GM19438 (cell line): ENCODE data around the gene THOC6.
"Not testable (repeated sequence)": the region's sequence is repeated elsewhere in the genome, so short reads cannot be mapped to it uniquely, and the experiment has no call there.

ENCODE experiments used
- ATAC-seq: cut with Tn5 transposase; IDR thresholded peaks from one replicate; pipeline ENCODE4 v1.9.1; 2021; ENCODE audit warnings: low read depth; ENCODE audit not compliant: unreplicated experiment

THOC6 gene

DNA sequence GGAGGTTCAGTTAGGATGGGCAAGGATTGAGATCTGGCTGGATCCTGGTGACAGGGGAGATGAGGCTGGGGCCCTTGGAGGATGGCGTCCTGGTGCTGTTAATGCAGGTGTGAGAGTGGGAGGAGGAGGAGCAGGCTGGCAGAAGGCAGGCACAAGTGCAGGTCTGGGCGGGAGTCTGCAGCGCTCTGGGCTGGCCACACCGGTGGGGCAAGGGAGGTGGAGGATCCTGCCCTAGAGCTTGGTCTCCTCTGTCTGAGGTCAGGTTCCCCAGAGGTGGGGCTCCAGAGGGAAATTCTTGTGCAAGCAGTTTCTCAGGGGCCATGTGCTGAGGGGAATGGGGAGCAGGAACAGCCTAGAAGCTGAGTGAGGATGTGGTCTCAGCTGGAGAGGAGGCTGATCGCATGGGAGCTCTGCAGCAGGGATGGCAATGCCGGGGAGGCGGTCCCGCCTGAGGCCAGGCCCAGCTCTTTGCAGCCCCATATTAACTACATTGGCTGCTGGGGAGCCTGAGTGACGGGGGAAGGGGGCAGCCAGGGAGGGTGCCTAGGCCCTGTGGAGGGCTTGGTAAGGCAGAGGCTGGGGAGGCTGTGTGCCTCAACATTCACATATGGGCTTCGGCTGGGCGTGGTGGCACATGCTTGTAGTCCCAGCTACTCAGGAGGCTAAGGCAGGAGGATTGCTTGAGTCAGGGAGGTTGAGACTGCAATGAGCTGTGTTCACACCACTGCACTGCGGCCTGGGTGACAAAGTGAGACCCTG lies 28.9 kb downstream of the THOC6 start:
- ATAC-seq: not testable (repeated sequence)

DNA sequence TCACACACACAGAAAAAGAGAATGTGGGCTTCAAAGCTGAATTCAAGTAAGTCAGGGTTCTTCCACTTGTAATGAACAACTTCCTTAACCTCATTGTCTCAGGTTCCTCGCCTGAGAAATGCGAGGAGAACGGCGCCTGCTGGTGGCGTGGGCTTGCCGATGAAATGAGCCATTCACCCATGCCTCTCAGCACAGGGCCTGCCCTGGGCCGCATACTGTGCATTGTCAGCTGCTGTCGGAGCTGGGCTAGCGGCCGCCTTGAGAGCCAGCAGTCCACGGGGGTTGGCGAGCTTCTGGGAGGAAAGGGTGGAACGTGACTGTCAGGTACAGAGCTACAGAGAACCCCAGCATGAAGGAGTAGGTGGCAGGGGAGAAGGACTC lies 29.5 kb downstream of the THOC6 start:
- not testable (repeated sequence) for ATAC-seq

DNA sequence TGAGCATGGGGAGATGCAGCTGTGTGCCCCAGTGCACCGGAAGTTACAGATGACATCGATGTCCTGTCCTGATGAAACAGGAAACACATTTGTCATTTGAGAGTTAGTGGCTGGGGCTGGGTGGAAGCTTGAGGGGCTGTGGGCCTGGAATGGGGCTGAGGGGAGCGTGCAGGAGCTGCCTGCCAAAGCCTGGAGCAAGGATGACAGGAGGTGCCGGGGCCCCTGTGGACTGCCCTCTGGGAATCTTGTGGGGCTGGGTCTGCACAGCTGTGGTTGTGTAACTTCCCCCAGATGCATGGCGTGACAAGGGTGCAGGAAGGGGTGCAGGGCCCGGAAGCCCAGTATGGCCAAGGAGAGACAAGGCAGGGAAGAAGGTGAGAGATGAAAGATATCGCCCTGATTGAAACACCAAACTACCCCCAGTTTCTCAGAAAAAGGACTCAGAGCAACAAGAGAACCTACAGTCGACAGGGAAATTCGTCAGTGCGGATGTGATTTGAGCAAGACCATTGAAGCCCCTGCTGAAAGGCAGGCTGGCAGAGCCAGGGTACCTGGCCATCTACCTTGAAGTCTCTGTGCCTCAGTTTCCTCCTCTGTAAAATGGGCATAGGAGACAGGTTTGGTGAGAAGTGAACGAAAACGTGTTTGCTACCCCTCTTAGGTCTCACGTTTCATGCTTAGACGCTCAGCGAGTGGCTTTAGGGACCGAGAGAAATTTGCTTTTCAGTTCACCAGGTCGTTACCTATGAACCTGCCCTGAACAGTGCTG lies 31.3 kb downstream of the THOC6 start:
- ATAC-seq: no peak

DNA sequence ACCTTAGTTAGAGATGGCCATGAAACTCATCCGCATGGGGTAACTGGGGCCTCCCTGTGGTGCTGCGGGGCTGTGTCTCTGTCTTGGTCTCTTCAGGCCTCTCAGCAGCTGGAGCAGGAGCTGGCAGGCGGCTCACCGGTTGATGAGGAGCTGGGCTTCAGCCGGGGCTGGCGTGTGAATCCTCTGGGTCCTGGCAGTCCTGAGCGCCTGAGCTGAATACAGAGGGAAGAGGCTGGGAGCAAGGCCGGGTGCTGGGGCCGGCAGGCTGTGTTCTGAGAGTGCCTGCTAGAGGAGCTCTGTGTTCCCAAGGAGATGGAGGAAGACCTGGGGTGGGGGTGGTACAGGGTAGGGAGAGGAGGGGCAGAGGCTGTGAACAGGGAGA lies 31.9 kb downstream of the THOC6 start:
- ATAC-seq: not testable (repeated sequence)

DNA sequence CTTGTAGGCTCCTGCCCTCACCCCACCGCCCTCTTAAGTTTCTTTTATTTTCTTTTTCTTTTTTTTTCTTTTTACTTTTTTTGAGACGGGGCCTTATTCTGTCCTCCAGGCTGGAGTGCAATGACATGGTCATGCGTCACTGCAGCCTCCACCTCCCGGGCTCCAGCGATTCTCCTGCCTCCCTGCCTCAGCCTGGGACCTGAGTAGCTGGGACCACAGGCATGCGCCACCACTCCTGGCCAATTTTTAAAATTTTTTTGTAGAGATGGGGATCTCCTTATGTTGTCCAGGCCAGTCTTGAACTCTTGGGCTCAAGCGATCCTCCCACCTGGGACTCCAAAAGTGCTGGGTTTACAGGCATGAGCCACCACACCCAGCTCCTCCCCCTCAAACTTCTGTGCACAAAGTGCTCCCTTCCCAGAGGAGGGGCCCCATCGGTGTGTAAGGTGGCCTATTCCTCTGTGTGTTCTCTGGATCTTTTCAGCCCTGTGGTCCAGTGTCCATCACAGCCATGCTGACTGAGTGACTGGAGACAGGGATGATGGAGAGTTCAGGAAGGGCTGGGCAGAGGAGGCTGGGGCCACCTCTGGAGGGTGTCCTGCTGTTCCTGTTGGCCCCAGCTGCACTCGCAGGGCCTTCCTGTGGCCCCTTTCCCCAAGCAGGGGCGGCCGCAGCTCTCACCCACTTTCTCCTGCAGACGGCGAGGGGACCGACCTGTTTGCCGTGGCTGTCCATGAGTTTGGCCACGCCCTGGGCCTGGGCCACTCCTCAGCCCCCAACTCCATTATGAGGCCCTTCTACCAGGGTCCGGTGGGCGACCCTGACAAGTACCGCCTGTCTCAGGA lies 32.7 kb downstream of the THOC6 start:
- no peak for ATAC-seq

DNA sequence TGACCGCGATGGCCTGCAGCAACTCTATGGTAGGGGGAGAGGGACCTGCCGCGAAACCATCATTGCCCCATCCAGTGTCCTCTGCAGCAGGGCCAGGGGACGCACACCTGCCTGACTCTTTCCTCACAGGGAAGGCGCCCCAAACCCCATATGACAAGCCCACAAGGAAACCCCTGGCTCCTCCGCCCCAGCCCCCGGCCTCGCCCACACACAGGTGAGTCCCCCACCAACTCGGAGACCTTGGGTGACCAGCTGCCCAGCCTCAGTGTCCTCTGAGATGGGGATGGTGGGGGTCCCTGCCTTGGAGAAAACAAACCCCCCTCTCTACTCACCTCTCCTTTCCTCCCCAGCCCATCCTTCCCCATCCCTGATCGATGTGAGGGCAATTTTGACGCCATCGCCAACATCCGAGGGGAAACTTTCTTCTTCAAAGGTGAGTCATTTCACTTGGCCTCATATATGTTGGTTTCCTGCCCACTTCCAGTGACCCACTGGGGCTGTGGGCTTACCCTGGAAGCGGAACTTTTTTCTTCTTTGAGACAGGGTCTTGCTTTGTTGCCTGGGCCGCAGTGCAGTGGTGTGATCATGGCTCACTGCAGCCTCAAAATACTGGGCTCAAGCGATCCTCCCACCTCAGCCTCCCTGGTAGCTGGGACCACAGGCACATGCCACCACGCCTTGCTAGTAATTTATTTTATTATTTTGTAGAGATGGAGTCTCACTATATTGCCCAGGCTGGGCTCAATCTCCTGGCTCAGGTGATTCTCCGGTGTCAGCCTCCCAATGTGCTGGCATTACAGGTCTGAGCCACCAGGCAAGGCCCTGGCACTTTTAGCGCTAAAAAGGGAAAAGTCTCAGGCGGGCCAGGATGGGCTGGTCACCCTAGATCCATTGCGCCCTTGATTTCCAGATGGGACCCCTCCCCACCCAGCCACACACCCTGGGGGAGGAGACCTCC lies 33.6 kb downstream of the THOC6 start:
- no peak for ATAC-seq

DNA sequence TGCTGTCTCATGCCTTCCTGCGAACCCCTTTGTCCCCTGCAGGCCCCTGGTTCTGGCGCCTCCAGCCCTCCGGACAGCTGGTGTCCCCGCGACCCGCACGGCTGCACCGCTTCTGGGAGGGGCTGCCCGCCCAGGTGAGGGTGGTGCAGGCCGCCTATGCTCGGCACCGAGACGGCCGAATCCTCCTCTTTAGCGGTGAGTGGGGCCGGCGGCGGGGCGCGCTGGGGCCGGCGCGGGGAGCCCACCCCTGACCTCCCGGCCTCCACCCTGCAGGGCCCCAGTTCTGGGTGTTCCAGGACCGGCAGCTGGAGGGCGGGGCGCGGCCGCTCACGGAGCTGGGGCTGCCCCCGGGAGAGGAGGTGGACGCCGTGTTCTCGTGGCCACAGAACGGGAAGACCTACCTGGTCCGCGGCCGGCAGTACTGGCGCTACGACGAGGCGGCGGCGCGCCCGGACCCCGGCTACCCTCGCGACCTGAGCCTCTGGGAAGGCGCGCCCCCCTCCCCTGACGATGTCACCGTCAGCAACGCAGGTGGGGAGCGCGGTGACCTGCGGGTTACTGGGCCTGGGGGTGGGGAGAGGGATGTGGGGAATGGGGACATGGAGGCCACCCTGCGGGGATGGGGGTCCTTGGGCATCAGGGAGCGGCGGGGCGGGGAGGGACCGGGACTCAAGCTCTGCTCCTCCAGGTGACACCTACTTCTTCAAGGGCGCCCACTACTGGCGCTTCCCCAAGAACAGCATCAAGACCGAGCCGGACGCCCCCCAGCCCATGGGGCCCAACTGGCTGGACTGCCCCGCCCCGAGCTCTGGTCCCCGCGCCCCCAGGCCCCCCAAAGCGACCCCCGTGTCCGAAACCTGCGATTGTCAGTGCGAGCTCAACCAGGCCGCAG lies 34.5 kb downstream of the THOC6 start:
- no peak for ATAC-seq

DNA sequence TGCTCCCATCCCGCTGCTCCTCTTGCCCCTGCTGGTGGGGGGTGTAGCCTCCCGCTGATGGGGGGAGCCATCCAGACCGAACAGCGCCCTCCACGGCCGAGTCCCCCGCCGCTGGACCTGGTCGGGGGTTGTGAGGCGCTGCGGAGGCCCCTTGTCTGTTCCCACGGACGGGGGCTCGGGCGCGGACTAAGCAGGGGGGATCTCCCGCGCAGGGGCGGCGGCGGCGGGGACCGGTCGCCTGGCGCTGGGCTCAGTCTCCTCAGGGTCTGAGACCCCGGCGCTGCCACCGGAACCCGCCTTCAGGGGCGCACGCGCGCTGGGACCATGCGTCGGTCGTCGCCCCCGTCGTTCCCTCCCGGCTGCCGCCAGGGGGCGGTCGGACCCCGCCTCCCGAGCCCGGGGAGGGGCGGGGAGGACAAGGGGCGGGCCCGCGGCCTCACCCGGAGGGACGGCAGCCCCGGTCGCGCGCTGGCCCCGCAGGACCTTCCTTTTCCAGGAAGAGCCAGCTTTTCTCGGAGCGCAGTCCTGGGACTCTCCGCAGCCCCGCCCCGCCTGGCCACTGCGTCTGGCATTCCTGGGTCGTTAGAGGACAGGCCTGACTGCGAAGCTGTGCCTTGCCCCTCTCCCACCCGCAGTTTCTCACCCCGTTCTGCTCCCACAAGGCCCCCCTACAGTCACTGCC lies 35.3 kb downstream of the THOC6 start:
- ATAC-seq: no peak

DNA sequence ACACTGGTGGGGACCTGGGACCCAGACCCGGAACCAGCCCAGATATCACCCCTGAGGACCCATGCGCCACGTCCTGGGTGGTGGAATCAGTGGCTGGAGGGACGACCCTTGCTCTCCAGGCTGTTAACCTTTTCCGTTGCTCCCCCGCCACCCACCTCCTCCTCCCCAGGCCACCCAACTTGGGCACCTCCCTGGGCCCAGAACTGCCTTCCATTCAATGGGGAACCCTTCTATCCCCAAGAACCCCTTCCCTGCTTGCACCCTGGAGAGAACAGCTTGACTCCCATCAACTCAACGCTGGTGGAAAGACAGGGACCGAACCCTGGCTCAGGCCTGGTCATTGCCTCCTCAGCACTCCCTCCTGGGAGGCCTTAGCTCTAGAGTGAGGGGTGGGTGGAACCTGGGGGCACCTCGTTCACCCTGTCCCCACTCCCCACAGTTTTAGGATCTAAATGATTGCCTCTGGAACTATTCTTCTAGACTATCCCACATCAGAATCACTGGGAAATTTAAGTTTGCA lies 35.9 kb downstream of the THOC6 start:
- no peak for ATAC-seq

DNA sequence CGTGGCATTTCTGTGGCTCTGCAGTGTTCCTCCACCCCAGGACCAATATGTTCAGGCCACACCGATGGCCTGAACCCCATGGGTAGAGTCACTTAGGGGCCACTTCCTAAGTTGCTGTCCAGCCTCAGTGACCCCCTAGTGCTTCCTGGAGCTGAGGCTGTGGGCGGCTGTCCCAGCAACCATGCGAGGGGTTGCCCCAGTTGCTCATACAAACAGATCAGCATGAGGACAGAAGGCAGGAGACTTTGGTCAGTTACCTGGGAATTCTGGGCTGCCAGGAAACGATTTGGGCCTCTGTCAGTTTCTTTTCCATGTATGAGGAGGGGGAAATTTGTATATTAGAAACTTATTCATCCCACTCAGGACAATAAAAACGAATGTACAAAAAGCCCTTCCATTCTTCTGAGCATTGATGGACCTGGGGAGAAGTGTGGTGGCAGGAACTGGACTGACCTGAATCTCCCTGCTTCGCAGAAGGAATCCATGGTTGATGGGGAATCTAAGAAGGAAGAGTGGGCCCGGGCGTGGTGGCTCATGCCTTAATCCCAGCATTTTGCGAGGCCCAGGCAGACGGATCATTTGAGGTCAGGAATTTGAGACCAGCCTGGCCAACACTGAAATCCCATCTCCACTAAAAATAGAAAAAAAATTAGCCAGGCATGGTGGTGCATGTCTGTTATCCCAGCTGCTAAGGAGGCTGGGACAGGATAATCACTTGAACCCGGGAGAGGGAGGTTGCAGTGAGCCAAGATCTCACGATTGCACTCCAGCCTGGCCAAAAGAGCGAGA lies 36.7 kb downstream of the THOC6 start:
- ATAC-seq: no peak

DNA sequence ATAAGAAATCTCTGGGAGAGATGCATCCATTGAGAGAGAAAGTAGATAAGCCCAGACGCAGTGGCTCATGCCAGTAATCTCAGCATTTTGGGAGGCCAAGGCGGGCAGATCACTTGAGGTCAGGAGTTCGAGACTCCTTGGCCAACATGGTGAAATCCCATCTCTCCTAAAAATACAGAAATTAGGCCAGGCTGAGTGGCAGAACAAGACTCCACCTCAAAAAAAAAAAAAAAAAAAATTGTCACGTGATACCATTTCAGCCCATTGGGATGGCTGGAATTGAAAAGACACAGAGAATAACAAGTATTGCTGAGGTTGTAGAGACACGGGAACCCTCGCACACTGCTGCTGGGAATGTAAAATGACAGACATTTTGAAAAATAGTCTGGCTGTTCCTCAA lies 38.7 kb downstream of the THOC6 start:
- ATAC-seq: no peak

DNA sequence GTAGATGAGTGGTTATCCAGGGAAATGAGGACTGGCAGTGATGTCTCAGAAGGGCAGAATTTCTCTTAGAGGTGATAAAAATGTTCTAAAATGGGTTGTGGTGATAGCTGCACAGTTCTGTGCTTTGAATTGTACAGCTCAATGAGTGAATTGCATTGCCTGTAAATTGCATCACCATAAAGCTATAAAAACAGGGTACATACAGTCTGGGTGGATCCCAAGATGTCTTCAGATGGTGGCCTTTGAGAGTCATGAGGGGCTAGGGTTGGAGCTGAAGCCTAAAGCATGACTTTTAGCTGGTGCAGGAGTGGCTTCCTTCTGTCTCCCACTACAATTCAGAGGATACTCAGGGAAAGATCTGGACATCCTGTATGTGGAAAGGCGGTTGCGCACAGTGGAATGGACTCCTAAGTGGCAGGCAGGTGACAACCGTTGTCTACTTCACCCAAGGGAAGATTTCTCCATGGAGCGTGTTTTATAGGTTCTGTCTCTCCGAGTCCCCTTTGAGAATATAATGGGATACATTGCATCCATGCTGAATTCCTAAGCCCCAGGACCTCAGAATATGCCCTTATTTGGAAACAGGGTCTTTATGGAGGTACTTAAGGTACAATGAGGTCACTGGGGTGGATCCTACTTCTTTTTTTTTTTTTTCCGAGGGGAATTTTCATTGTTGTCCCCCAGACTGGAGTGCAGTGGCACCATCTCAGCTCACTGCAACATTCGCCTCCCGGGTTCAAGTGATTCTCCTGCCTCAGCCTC lies 40.0 kb downstream of the THOC6 start:
- ATAC-seq: no peak

DNA sequence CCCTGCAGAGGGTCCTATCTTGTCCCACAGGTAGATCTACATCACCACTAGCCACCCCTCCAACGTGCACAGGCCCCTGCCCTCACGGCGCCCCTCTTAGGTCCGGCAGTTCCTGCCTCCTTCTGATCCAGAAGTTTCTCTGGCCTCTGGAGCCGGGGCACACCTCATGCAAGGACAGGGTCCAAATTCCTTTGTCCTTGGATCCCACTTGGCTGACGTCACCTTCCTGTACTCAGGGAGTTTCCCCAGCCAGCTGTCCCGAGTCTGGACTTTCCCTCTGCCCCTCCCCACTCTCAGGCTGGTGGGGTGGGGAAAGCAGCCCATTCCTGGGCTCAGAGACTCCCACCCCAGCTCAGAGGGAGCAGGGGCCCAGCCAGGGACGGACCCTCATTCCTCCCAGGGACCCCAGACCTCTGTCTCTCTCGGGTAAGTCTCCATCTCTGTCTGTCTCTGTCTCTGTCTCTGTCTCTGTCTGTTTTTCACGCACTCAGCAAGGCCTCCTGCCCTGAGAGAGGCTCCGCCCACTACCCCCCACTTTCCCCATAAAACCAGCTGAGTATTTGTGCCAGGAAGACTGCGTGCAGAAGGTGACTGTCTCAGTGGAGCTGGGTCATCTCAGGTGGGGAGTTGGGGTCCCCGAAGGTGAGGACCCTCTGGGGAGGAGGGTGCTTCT lies 41.4 kb downstream of the THOC6 start, which contains the start of gene IL32:
IL32 (plus strand) TSS at position 572 of the 673 bp plus-strand sequence. CDS start 172 bp downstream, outside the sequence.
- no peak for ATAC-seq

DNA sequence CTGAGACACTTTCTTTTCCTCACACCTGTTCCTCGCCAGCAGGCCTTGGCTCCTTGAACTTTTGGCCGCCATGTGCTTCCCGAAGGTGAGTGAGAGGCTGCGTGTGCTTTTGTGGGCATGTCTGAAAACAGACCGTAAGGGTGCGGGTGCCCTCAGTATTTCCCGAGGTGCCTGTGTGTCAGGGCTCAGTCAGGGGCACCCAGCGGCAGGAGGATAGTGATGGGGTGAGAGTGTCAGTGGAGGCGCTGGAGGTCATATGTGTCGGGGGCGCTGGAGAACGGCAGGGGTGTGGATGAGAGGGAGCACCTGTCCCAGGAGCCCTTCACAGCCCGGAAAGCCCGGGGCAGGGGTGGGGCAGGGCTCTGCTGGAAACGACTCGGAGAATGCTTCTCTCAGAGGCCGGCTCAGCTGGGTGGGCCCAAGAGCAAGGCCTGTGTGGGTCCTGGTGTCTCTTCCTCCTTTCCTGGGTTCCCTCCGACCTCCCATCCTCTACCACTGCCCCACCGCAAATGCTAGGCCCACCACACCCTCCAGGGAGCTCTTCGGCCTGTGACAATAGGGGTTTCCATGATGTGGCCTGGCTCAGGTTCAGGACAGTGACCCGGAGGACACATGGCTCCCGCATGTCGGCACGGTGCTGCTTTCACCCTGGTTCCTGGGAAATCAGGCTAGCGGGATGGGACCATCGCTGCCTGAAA lies 42.1 kb downstream of the THOC6 start:
- ATAC-seq: no peak

DNA sequence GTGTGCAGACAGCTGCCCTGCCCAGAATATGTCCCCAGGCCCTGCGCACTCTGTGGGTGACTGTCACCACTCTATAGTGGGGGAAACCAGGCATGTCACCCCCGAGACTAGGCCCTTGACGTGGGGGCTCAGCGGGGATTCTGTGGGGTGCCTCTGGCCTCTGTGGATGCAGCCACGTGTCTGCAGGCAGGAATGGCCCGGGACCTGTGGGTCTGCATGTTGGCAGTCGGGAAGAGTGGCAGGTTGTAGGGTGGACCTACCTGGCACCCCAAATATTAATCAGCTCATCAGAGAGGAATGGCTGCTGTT lies 42.6 kb downstream of the THOC6 start:
- no peak for ATAC-seq

DNA sequence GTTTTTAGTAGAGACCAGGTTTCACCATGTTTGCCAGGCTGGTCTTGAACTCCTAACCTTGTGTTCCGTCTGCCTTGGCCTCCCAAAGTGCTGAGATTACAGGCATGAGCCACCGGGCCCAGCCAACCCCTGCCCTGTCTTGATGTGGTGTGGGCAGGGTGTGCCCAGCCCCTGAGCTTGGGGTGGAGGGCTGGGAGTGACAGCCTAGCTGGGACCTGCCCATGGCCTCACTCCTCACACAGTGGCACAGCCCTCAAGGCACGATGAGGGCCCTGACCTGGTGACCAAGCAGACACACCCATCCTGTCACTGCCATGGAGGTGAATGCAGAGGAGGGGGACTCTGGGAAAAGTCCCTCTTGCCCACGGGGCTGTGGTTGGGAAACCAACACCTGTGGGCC lies 44.7 kb downstream of the THOC6 start:
- ATAC-seq: no peak
